Neural cell (in vitro differentiated cells): ENCODE data around the gene ABCA13.

ENCODE experiments used
- CTCF ChIP-seq: fragments of 450-650 bp; IDR thresholded peaks from 2 replicates; pipeline ENCODE4 v1.5.1; 2014; ENCODE audit warnings: antibody characterized with exemption, mild to moderate bottlenecking, moderate library complexity; ENCODE audit not compliant: poor library complexity, severe bottlenecking
- EZH2 ChIP-seq: fragments of 200-600, 300-800 bp; shearing (Covaris generic), sonication (generic); IDR thresholded peaks from 2 replicates; pipeline ENCODE4 v1.6.1; 2014; ENCODE audit warnings: antibody characterized with exemption, low read length, borderline replicate concordance, mild to moderate bottlenecking; ENCODE audit not compliant: insufficient read depth, poor library complexity, severe bottlenecking

GRCh38 chr7:48408731-48409130 lies 237.5 kb downstream of the ABCA13 start:
- TF ChIP-seq CTCF (no peak), EZH2 (no peak)
